Activated CD4-positive, alpha-beta T cell treated with anti-CD3 and anti-CD28 coated beads, Interleukin-2, amount 50 U/mL, for 4 hours (primary cell): Measurements from ENCODE around the gene HUNK.
"Not testable (repeated sequence)": the region's sequence is repeated elsewhere in the genome, so short reads cannot be mapped to it uniquely, and the experiment has no call there.

Experiments
- DNase-seq, 2 experiments: peaks; one replicate each; pipeline ENCODE4 v3.0.0-alpha.2; 2020

The HUNK gene

GRCh38 chr21:31872452-31873274, at the start of gene HUNK:
Gene HUNK (plus strand): TSS chr21:31873020. CDS start chr21:31873675, 655 bp downstream.
- no peak for DNase-seq

- no peak for DNase-seq
These were observed 42.9 kb upstream of the HUNK start for GRCh38 chr21:31829736-31830472.

- DNase-seq: no peak
These were observed 42.1 kb upstream of the HUNK start for GRCh38 chr21:31830701-31831100.

GRCh38 chr21:31837041-31837440, 35.8 kb upstream of the HUNK start:
- no peak for DNase-seq

GRCh38 chr21:31837618-31838390, 35.0 kb upstream of the HUNK start:
- DNase-seq: no peak

- no peak for DNase-seq
These were observed 34.0 kb upstream of the HUNK start for GRCh38 chr21:31838586-31839355.

- DNase-seq: no peak
These were observed 28.6 kb upstream of the HUNK start for GRCh38 chr21:31844206-31844605.

- no peak for DNase-seq
These were observed 27.6 kb upstream of the HUNK start for GRCh38 chr21:31845151-31845729.

- no peak for DNase-seq
These were observed 26.1 kb upstream of the HUNK start for GRCh38 chr21:31846690-31847089.

- DNase-seq: no peak
These were observed 25.1 kb upstream of the HUNK start for GRCh38 chr21:31847761-31848160.

- DNase-seq: no peak
These were observed 24.4 kb upstream of the HUNK start for GRCh38 chr21:31848326-31848985.

GRCh38 chr21:31850886-31851285, 21.9 kb upstream of the HUNK start:
- no peak for DNase-seq

- DNase-seq: no peak
These were observed 17.6 kb upstream of the HUNK start for GRCh38 chr21:31855180-31855579.

GRCh38 chr21:31857096-31857495, 15.7 kb upstream of the HUNK start:
- DNase-seq: no peak

GRCh38 chr21:31857631-31858030, 15.2 kb upstream of the HUNK start:
- DNase-seq: not testable (repeated sequence)

GRCh38 chr21:31860851-31861250, 12.0 kb upstream of the HUNK start:
- DNase-seq: no peak

GRCh38 chr21:31862078-31862477, 10.7 kb upstream of the HUNK start:
- no peak for DNase-seq

GRCh38 chr21:31865429-31865970, 7.3 kb upstream of the HUNK start:
- no peak for DNase-seq

GRCh38 chr21:31866077-31866511, 6.7 kb upstream of the HUNK start:
- peak; percentile 53 to 54 for DNase-seq

GRCh38 chr21:31869750-31870149, 3.1 kb upstream of the HUNK start:
- DNase-seq: no peak

- no peak for DNase-seq
These were observed 2.2 kb upstream of the HUNK start for GRCh38 chr21:31870472-31871193.
